Natural killer cell treated with Interleukin-12 subunit alpha and Interleukin-12 subunit beta and Interleukin-15 and Interleukin-18, amount 100 ng/mL, for 72 hours (primary cell): ENCODE results near the gene RFX7. TPM values are rescaled to one million over a fixed set of nuclear protein-coding genes. Genes with fewer than 3 reads are reported as not detected.
A peak's percentile ranks its signal among the peaks of the same experiment; 100 is the strongest.

ENCODE experiments used
- ATAC-seq, 2 donors: fragments of 150-1000 bp; cut with Tn5 transposase in 1 of 2; sonication (Bioruptor Pico), chemical (Tn5 transposase) in 1 of 2; 2 replicates each; pipeline ENCODE4 v1.10.0; 2021
- DNase-seq: peaks from one replicate; pipeline ENCODE4 v3.0.0; 2022; ENCODE audit warnings: low spot score
- H3K27ac Mint-ChIP-seq, 2 donors: 1 replicate in 1 of 2; 2 replicates in 1 of 2; pipeline ENCODE4 v1.8.0; 2022; ENCODE audit warnings: mixed read lengths in 2 of 2, mild to moderate bottlenecking in 1 of 2, moderate library complexity in 1 of 2
- H3K27me3 Mint-ChIP-seq, 2 donors: 1 replicate in 1 of 2; 2 replicates in 1 of 2; pipeline ENCODE4 v1.8.0; 2022; ENCODE audit warnings: mixed read lengths in 2 of 2
- H3K36me3 Mint-ChIP-seq: one replicate; pipeline ENCODE4 v1.8.0; 2022; ENCODE audit warnings: mixed read lengths
- H3K4me1 Mint-ChIP-seq, 2 donors: 1 replicate in 1 of 2; 2 replicates in 1 of 2; pipeline ENCODE4 v1.8.0; 2022; ENCODE audit warnings: low read depth in 2 of 2, mixed read lengths in 2 of 2, mild to moderate bottlenecking in 1 of 2
- H3K4me3 Mint-ChIP-seq: one replicate; pipeline ENCODE4 v1.8.0; 2022; ENCODE audit warnings: mixed read lengths
- H3K9me3 Mint-ChIP-seq: 2 replicates; pipeline ENCODE4 v1.8.0; 2022; ENCODE audit warnings: mixed read lengths
- total RNA-seq, 2 donors: library from RNA; stranded (reverse); gene quantifications; one replicate each; pipeline ENCODE4 v1.2.3, GENCODE V29; 2022

Gene RFX7
- total RNA-seq, 2 donors from 2014 or later = 19.5 to 28.1 TPM

GRCh38 chr15:56233549-56233948 is 10.1 kb downstream of the RFX7 start:
- Mint-ChIP-seq H3K4me1 (peaks cover 21 to 22% of the 10 kb centered on the region in 2 donors), H3K36me3 (peaks cover 46% of the 10 kb centered on the region), H3K4me3 (no peak overlapping the region), H3K27ac (no peak overlapping the region), H3K9me3 (peaks cover 14% of the 10 kb centered on the region), H3K27me3 (no peaks in the 10 kb centered on the region)
- ATAC-seq (no peak), DNase-seq (no peak)

GRCh38 chr15:56232058-56232457 is 11.6 kb downstream of the RFX7 start:
- peaks cover 58% of the 10 kb centered on the region for H3K36me3 Mint-ChIP-seq
- H3K27ac Mint-ChIP-seq = no peak overlapping the region
- peaks cover 22% of the 10 kb centered on the region for H3K9me3 Mint-ChIP-seq
- ATAC-seq (no peak), DNase-seq (no peak)
- no peaks in the 10 kb centered on the region for H3K27me3 Mint-ChIP-seq
- H3K4me1 Mint-ChIP-seq = peaks cover 22 to 23% of the 10 kb centered on the region in 2 donors
- H3K4me3 Mint-ChIP-seq = no peak overlapping the region

- Mint-ChIP-seq H3K9me3 (peaks cover 22% of the 10 kb centered on the region), H3K4me3 (no peak overlapping the region), H3K27me3 (no peaks in the 10 kb centered on the region), H3K27ac (no peak overlapping the region), H3K36me3 (peaks cover 54% of the 10 kb centered on the region), H3K4me1 (peaks cover 18 to 22% of the 10 kb centered on the region in 2 donors)
- DNase-seq (no peak), ATAC-seq (no peak)
These were observed 14.8 kb downstream of the RFX7 start for GRCh38 chr15:56228854-56229253.

GRCh38 chr15:56228352-56228751 is 15.3 kb downstream of the RFX7 start:
- DNase-seq = no peak
- Mint-ChIP-seq H3K27ac (no peak overlapping the region), H3K4me3 (no peak overlapping the region), H3K27me3 (no peaks in the 10 kb centered on the region), H3K36me3 (peaks cover 49% of the 10 kb centered on the region), H3K4me1 (peaks cover 13 to 18% of the 10 kb centered on the region in 2 donors), H3K9me3 (peaks cover 20% of the 10 kb centered on the region)
- no peak for ATAC-seq

- ATAC-seq (no peak), DNase-seq (no peak)
- no peak overlapping the region for H3K4me3 Mint-ChIP-seq
- peaks cover 14% of the 10 kb centered on the region for H3K9me3 Mint-ChIP-seq
- H3K27me3 Mint-ChIP-seq = no peaks in the 10 kb centered on the region
- peaks cover 7 to 13% of the 10 kb centered on the region in 2 donors for H3K4me1 Mint-ChIP-seq
- peaks cover 46% of the 10 kb centered on the region for H3K36me3 Mint-ChIP-seq
- H3K27ac Mint-ChIP-seq = no peak overlapping the region
These were observed 15.9 kb downstream of the RFX7 start for GRCh38 chr15:56227780-56228179.

- no peak overlapping the region for H3K4me3 Mint-ChIP-seq
- no peaks in the 10 kb centered on the region for H3K27me3 Mint-ChIP-seq
- no peak overlapping the region for H3K27ac Mint-ChIP-seq
- DNase-seq (no peak), ATAC-seq (no peak)
- H3K4me1 Mint-ChIP-seq = peaks cover 8 to 13% of the 10 kb centered on the region in 2 donors
- peaks cover 46% of the 10 kb centered on the region for H3K36me3 Mint-ChIP-seq
- peaks cover 16% of the 10 kb centered on the region for H3K9me3 Mint-ChIP-seq
These were observed 16.4 kb downstream of the RFX7 start for GRCh38 chr15:56227306-56227705.

GRCh38 chr15:56225520-56225919 is 18.2 kb downstream of the RFX7 start:
- Mint-ChIP-seq H3K9me3 (peaks cover 15% of the 10 kb centered on the region), H3K27ac (no peak overlapping the region), H3K4me1 (peaks cover 8 to 11% of the 10 kb centered on the region in 2 donors), H3K36me3 (peaks cover 35% of the 10 kb centered on the region), H3K27me3 (no peaks in the 10 kb centered on the region), H3K4me3 (no peak overlapping the region)
- no peak for DNase-seq
- no peak for ATAC-seq

GRCh38 chr15:56222302-56222701 is 21.4 kb downstream of the RFX7 start:
- Mint-ChIP-seq H3K9me3 (peaks cover 6% of the 10 kb centered on the region), H3K4me1 (peaks cover 4 to 5% of the 10 kb centered on the region in 2 donors), H3K27ac (no peak overlapping the region), H3K4me3 (no peak overlapping the region), H3K27me3 (no peaks in the 10 kb centered on the region), H3K36me3 (peaks cover 20% of the 10 kb centered on the region)
- DNase-seq (no peak), ATAC-seq (no peak)

- peaks cover 12% of the 10 kb centered on the region for H3K36me3 Mint-ChIP-seq
- ATAC-seq (no peak), DNase-seq (no peak)
- H3K4me3 Mint-ChIP-seq = no peak overlapping the region
- H3K4me1 Mint-ChIP-seq = peaks cover 4% of the 10 kb centered on the region in 2 donors
- H3K27me3 Mint-ChIP-seq = no peaks in the 10 kb centered on the region
- H3K27ac Mint-ChIP-seq = no peak overlapping the region
- peaks cover 4% of the 10 kb centered on the region for H3K9me3 Mint-ChIP-seq
These were observed 26.3 kb downstream of the RFX7 start for GRCh38 chr15:56217341-56217740.

- no peak for ATAC-seq
These were observed 27.9 kb downstream of the RFX7 start for GRCh38 chr15:56215769-56216168.

GRCh38 chr15:56211960-56212550 is 31.6 kb downstream of the RFX7 start:
- DNase-seq (no peak), ATAC-seq (no peak)
- H3K4me1 Mint-ChIP-seq = peaks cover 38 to 48% of the 10 kb centered on the region in 2 donors
- H3K27ac Mint-ChIP-seq = no peak overlapping the region
- no peaks in the 10 kb centered on the region for H3K27me3 Mint-ChIP-seq
- peaks cover 14% of the 10 kb centered on the region for H3K36me3 Mint-ChIP-seq
- H3K4me3 Mint-ChIP-seq = no peak overlapping the region
- no peaks in the 10 kb centered on the region for H3K9me3 Mint-ChIP-seq

More at GRCh38 chr15:56215769-56216168, 27.9 kb downstream of the RFX7 start:
- Mint-ChIP-seq H3K4me3 (no peak overlapping the region), H3K36me3 (peaks cover 22% of the 10 kb centered on the region), H3K27ac (no peak overlapping the region), H3K9me3 (no peaks in the 10 kb centered on the region), H3K4me1 (peaks cover 16 to 17% of the 10 kb centered on the region in 2 donors), H3K27me3 (no peaks in the 10 kb centered on the region)
- DNase-seq = no peak

- H3K4me3 Mint-ChIP-seq = no peak overlapping the region
- H3K4me1 Mint-ChIP-seq = peaks cover 45 to 58% of the 10 kb centered on the region in 2 donors
- ATAC-seq (no peak), DNase-seq (no peak)
- H3K36me3 Mint-ChIP-seq = peaks cover 18% of the 10 kb centered on the region
- no peak overlapping the region for H3K27ac Mint-ChIP-seq
- H3K9me3 Mint-ChIP-seq = peaks cover 3% of the 10 kb centered on the region
- no peaks in the 10 kb centered on the region for H3K27me3 Mint-ChIP-seq
These were observed 32.6 kb downstream of the RFX7 start for GRCh38 chr15:56211064-56211463.

- ATAC-seq (no peak), DNase-seq (no peak)
- H3K36me3 Mint-ChIP-seq = peaks cover 18% of the 10 kb centered on the region
- peaks cover 55 to 72% of the 10 kb centered on the region in 2 donors for H3K4me1 Mint-ChIP-seq
- peak overlapping the region in 1 of 2 donors; percentile 23 for H3K27ac Mint-ChIP-seq
- H3K9me3 Mint-ChIP-seq = peaks cover 3% of the 10 kb centered on the region
- H3K27me3 Mint-ChIP-seq = no peaks in the 10 kb centered on the region
- peak overlapping the region; percentile 18 for H3K4me3 Mint-ChIP-seq
These were observed 35.0 kb downstream of the RFX7 start for GRCh38 chr15:56208641-56209155.

- Mint-ChIP-seq H3K4me1 (peaks cover 55 to 78% of the 10 kb centered on the region in 2 donors), H3K36me3 (peaks cover 18% of the 10 kb centered on the region), H3K27me3 (no peaks in the 10 kb centered on the region), H3K9me3 (peaks cover 3% of the 10 kb centered on the region), H3K4me3 (peak overlapping the region; percentile 18), H3K27ac (peak overlapping the region in 1 of 2 donors; percentile 23)
- DNase-seq (no peak), ATAC-seq (no peak)
These were observed 35.5 kb downstream of the RFX7 start for GRCh38 chr15:56208185-56208584.
